Measurements from ENCODE around the gene ZMIZ1. TPM values are rescaled to one million over a fixed set of nuclear protein-coding genes. Genes with fewer than 3 reads are reported as not detected.

ZMIZ1 gene
- polyA plus RNA-seq, 6 donors from 2014 or later, result 0.11 to 2.9 (median 1.5) TPM

DNA sequence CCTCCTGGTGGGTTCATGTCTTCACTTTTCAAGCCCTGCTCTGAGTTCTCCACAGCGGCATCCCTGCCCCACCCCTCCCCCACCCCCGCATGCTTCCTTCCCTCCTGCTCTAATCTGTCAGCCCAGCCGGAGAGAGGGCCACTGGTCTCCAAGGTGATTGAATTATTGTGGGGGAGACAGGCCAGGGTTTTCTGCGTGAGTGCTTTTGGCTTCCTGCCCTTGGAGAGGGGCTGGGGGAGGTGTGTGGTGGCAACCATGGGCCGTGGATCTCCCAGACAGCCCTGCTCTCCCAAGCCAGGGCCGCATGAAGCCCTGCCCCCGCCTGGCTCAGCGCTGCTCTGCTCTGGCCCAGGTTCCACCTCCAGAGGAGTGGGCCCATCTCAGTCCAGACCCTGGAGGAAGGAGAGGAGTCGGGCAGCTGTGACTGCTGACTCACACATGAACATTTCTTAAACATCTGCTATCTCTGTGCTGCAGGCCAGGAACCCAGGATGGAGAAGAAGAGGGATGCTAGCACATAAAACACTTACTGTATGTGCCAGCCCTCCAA, 109.9 kb downstream of the ZMIZ1 start:
- no peaks in the 10 kb centered on the region for H3K9me3 Mint-ChIP-seq
- H3K36me3 Mint-ChIP-seq, result peaks cover 0 to 7% of the 10 kb centered on the region in 2 donors
- H3K27me3 Mint-ChIP-seq, result peaks cover 4 to 10% (median 10%) of the 10 kb centered on the region in 3 donors
- peak overlapping the region in 2 of 6 donors; percentile 20 to 33 for H3K27ac Mint-ChIP-seq
- no peak for DNase-seq
- peaks cover 13 to 20% (median 18%) of the 10 kb centered on the region in 3 donors for H3K4me1 Mint-ChIP-seq
- peak overlapping the region in 1 of 8 donors; percentile 21 for H3K4me3 Mint-ChIP-seq
- ATAC-seq (ENCODE audit: low read depth in 2 of 2), result no peak

DNA sequence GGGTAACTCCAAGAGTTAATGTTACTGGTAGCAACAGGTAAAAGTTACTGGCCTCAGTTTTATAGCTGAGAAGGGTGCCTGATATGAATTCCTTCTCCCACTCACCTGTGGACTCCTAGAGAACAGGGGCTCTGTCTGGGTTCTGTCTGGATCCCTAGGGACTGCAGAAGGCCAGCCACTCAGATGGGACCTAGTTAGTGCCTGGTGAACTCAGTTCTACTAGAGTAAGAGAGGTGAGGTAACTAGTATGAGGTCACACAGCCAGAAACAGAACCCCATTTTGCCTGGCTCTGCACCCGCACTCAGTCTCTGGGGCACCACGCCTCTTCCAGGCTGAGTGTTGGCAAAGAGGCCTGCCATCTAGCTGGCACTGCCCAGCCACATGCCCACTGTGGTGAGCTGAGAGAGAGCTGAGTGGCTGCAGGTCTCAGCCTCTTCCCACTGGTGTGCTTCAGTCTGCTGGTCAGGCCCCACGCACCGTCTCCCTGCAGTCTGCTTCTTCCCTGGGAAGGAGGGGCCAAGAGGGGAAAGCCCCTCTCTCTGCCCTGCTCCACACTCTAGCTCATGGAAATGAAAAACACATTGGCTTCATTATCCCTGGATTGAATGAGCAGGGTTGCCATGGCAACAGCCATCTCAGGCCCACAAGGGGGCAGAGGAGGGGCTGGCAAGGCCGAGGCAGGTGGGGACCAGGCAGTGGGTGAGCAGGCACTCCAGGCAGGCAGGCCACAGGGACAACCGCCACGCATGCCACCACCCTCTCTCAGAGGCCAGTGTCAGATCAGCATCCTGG, 110.6 kb downstream of the ZMIZ1 start:
- ATAC-seq (ENCODE audit: low read depth in 2 of 2), result no peak
- Mint-ChIP-seq H3K4me1 (peaks cover 9 to 20% (median 18%) of the 10 kb centered on the region in 3 donors), H3K36me3 (peaks cover 0 to under 1% of the 10 kb centered on the region in 2 donors), H3K27me3 (peaks cover 3 to 6% (median 4%) of the 10 kb centered on the region in 3 donors), H3K27ac (no peak overlapping the region), H3K9me3 (no peaks in the 10 kb centered on the region), H3K4me3 (peak overlapping the region in 2 of 8 donors; percentile 12 to 21)
- DNase-seq, result no peak

DNA sequence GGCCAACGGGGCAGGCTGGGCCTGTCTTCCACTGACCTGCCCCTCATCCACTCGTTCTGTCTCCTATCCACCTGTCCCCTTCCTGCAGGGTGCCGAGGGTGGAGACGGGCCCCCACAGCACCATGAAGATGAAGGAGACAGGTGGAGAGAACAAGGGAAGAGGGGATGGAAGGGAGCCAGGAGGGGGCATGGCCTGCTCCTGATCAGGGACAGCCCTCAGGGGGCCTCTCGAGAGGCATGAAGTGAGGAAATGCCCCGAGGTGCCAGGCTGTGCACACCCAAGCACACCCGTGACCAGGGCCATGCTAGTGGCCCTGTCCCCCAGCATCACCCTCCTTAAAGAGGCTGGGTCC, 111.2 kb downstream of the ZMIZ1 start:
- Mint-ChIP-seq H3K27ac (no peak overlapping the region), H3K4me3 (no peak overlapping the region), H3K9me3 (no peaks in the 10 kb centered on the region), H3K4me1 (peaks cover 9 to 20% (median 18%) of the 10 kb centered on the region in 3 donors), H3K27me3 (peaks cover 0 to 6% (median 4%) of the 10 kb centered on the region in 3 donors), H3K36me3 (no peaks in the 10 kb centered on the region)
- ATAC-seq (ENCODE audit: low read depth in 2 of 2) (no peak), DNase-seq (no peak)

DNA sequence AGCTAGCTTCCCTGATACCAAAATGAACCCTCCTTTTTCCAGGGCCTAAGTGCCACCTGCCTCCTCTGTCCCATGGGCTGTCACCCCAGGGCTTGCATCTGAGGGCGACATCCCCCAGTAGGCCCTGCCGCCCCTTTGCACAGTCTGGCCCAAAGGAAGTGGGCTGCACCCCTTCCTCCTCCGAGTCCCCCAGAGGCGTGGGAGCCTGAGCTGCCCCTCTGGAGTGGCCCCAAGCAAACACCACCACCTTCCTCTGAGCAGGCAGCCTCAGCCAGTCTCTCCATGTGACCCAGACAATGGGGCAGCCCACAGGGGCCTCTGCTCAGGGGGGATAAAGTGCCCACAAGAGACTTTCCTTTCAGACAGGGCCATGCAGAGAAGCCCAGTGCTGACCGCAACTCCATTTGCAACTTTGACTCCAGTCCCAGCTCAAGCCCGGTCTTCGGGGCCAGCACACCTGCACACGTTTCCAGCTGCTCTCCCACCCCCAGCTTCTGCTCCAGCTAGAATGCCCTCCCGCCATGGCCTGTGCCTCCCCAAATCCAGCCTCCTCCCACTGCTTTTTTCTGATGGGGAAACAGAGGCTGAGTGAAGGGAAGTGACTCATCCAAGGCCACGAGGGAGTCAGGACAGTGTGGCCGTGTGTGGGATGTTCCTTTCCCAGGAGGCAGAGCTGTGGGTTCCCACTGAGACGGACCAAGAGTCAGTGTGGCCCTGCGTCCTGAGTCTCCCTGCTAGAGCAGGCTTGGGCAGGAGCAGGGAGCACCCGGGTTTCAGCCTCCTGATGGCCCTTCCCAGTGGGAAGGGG, 111.9 kb downstream of the ZMIZ1 start:
- no peaks in the 10 kb centered on the region for H3K9me3 Mint-ChIP-seq
- peaks cover 2 to 11% (median 4%) of the 10 kb centered on the region in 3 donors for H3K27me3 Mint-ChIP-seq
- H3K4me3 Mint-ChIP-seq, result peak overlapping the region in 1 of 8 donors; percentile 72
- no peaks in the 10 kb centered on the region for H3K36me3 Mint-ChIP-seq
- H3K4me1 Mint-ChIP-seq, result peaks cover 9 to 20% (median 18%) of the 10 kb centered on the region in 3 donors
- H3K27ac Mint-ChIP-seq, result no peak overlapping the region
- DNase-seq (no peak), ATAC-seq (ENCODE audit: low read depth in 2 of 2) (no peak)

DNA sequence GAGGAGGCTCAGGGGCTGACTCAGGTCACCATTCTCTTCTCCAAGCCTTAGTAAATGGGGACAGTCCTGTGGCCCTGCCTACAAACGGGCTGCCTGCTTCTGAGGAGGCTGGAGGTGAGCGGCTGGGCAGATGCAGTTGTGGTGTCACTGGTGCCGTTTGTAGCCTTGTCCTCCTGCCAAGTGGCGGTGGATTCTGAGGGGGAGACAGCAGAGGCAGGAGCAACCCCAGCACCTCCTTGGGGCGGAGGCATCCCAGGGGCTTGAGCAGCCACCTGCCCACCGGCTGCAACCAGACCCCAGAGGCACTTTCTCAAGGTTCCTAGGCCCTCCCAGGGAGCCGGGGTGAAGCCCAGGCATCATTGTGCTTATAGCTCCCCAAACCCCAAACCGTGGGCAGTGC, 112.5 kb downstream of the ZMIZ1 start:
- peaks cover 4 to 11% (median 8%) of the 10 kb centered on the region in 3 donors for H3K27me3 Mint-ChIP-seq
- H3K9me3 Mint-ChIP-seq, result no peaks in the 10 kb centered on the region
- peaks cover 9 to 20% (median 18%) of the 10 kb centered on the region in 3 donors for H3K4me1 Mint-ChIP-seq
- ATAC-seq (ENCODE audit: low read depth in 2 of 2) (no peak), DNase-seq (no peak)
- H3K4me3 Mint-ChIP-seq, result no peak overlapping the region
- no peak overlapping the region for H3K27ac Mint-ChIP-seq
- no peaks in the 10 kb centered on the region for H3K36me3 Mint-ChIP-seq

DNA sequence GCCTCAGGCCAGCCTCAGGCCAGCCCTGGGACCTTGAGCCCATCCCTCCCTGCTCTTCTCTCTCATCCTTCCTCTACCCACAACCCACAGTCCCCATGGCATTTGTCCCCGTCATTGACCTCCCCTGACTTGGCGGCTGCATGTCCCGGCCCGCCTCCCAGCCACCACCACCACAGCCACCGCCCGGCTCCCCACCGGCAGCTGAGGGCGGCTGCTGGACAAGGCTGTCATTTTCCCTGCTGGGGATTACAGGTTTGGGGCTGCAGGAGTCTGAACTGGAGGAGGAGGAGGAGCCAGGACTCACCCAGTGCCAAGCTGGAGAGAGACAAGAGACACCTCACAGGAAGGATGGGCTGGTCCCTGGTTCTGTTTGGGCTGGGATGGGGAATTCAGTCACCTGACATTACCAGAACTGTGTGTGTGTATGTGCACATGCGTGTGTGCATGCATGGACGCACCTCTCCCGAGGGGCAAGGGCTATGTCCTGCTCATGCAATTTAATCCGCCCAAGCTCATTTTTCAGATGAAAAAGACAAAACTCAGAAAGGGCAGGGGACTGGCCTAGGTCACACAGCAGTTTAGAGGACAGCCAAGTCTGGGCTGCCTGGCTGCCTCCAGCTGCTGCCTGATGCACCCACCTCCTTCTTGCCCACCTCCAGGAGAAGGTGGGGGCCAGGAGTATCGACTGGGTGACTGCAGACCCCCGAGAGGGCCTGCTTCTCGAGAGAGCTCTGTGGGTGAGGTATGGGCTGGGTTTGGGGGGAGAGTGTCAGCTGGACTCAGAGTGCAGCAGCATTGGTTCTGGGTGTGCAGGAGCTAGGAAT, 113.1 kb downstream of the ZMIZ1 start:
- no peak for ATAC-seq (ENCODE audit: low read depth in 2 of 2)
- no peaks in the 10 kb centered on the region for H3K9me3 Mint-ChIP-seq
- H3K4me1 Mint-ChIP-seq, result peaks cover 6 to 19% (median 15%) of the 10 kb centered on the region in 3 donors
- no peak overlapping the region for H3K27ac Mint-ChIP-seq
- H3K4me3 Mint-ChIP-seq, result no peak overlapping the region
- no peaks in the 10 kb centered on the region for H3K36me3 Mint-ChIP-seq
- peaks cover 4 to 11% (median 11%) of the 10 kb centered on the region in 3 donors for H3K27me3 Mint-ChIP-seq
- no peak for DNase-seq

DNA sequence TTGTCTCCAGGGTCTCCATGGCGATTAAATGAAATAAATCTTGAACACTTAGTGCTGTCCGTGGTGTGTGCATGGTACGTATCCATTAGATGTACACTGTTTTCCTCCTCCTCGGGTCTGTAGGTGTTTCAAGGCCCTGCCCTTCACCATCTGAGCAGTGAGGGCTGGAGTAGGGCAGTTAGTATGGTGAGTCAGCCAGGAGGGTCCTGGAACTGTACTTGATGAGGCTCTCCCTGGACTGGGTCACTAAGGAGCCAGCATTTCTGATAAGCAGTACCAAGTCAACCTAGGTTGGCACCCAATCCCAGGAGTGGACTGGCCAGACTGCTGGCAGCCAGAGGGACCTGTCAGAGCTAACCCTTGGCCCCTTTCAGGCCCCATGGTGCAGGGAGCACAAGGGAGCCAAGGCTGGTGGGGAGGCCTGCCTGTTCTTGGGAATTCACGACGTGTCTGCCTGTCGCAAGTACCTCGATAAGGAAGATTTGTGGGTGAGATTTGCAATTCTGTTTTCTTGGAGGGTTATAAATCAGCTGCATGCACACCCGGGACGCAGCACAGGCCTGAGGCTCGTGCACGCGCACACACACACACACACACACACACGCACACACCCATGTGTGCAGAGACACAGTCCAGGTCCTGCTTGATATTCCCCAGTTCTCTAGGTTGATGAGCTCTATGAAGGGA, 114.2 kb downstream of the ZMIZ1 start:
- Mint-ChIP-seq H3K27ac (peak overlapping the region in 1 of 6 donors; percentile 42), H3K4me1 (peaks cover 5 to 10% (median 10%) of the 10 kb centered on the region in 3 donors), H3K9me3 (no peaks in the 10 kb centered on the region), H3K4me3 (no peak overlapping the region), H3K27me3 (peaks cover 0 to 11% (median 7%) of the 10 kb centered on the region in 3 donors), H3K36me3 (no peaks in the 10 kb centered on the region)
- ATAC-seq (ENCODE audit: low read depth in 2 of 2) (no peak), DNase-seq (no peak)

DNA sequence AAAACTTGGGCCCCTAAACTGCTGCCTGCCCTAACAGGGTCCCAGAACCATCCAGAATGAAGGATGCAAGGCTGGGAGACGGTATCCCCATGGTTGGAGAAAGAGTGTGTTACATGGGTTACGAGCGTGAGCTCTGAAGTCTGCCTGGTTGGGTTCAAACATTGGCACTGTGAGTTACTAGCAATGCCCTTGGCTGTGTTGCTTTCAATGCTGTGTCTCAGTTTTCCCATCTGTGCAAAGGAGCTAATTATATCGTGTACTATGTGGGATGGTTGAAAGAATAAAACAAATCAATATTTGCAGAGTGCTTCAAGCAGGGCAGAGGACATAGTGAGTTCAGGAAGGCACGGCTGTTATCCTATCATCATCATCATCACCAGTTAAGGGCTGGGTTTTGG, 114.7 kb downstream of the ZMIZ1 start:
- H3K4me1 Mint-ChIP-seq, result peaks cover 0 to 5% (median 5%) of the 10 kb centered on the region in 3 donors
- H3K27ac Mint-ChIP-seq, result no peak overlapping the region
- H3K4me3 Mint-ChIP-seq, result no peak overlapping the region
- DNase-seq (no peak), ATAC-seq (ENCODE audit: low read depth in 2 of 2) (no peak)
- H3K27me3 Mint-ChIP-seq, result peaks cover 0 to 11% (median 5%) of the 10 kb centered on the region in 3 donors
- no peaks in the 10 kb centered on the region for H3K36me3 Mint-ChIP-seq
- H3K9me3 Mint-ChIP-seq, result no peaks in the 10 kb centered on the region

DNA sequence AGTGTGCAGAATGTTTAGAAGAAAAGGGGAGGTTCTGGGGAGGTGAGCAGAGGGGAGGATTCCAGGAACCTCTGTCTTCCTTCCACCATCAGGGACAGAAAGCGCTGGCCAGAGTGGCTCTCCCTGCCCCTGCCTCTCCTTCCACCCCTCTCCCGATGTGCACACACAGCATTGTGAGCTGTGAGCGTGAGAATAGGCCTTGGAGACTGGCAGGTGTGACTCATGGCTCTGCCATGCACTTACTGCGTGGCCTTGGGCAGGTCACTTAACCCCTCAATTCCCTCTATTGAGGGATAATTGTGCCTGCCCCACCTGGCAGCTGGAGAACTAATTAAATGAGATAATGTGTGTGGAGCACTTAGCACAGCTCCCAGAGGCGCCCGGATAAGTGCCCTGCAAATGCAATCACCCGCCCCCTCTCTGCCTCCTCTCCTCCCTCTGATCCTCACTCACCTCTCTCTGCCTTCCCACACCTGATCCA, 115.4 kb downstream of the ZMIZ1 start:
- no peak overlapping the region for H3K4me3 Mint-ChIP-seq
- H3K27ac Mint-ChIP-seq, result peak overlapping the region in 1 of 6 donors; percentile 66
- H3K36me3 Mint-ChIP-seq, result no peaks in the 10 kb centered on the region
- DNase-seq (no peak), ATAC-seq (ENCODE audit: low read depth in 2 of 2) (no peak)
- peaks cover 0 to 12% (median 11%) of the 10 kb centered on the region in 3 donors for H3K27me3 Mint-ChIP-seq
- H3K4me1 Mint-ChIP-seq, result no peaks in the 10 kb centered on the region
- H3K9me3 Mint-ChIP-seq, result no peaks in the 10 kb centered on the region

DNA sequence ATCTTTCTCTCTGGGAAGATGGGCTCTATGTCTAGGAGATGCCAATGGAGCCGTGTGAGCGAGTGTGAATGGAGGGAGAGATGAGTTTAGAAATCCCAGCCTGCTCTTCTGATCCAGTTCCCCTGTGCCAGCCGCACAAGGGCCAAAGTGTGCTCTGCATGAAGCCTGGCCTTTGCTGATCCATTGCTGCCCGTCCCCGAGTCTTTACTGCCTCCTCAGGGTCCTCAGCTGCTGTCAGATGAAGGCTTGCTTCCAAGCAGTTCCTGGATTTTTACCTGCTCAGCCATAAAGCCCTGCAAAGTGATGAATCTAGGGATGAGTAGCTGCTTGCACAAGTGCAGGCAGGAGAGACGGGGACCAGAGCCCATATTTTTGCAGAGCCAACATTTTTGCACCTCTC, 115.9 kb downstream of the ZMIZ1 start:
- H3K27ac Mint-ChIP-seq, result peak overlapping the region in 1 of 6 donors; percentile 66
- H3K9me3 Mint-ChIP-seq, result no peaks in the 10 kb centered on the region
- no peak for DNase-seq
- H3K4me1 Mint-ChIP-seq, result no peaks in the 10 kb centered on the region
- no peaks in the 10 kb centered on the region for H3K36me3 Mint-ChIP-seq
- H3K27me3 Mint-ChIP-seq, result peaks cover 0 to 14% (median 11%) of the 10 kb centered on the region in 3 donors
- H3K4me3 Mint-ChIP-seq, result no peak overlapping the region
- ATAC-seq (ENCODE audit: low read depth in 2 of 2), result no peak

DNA sequence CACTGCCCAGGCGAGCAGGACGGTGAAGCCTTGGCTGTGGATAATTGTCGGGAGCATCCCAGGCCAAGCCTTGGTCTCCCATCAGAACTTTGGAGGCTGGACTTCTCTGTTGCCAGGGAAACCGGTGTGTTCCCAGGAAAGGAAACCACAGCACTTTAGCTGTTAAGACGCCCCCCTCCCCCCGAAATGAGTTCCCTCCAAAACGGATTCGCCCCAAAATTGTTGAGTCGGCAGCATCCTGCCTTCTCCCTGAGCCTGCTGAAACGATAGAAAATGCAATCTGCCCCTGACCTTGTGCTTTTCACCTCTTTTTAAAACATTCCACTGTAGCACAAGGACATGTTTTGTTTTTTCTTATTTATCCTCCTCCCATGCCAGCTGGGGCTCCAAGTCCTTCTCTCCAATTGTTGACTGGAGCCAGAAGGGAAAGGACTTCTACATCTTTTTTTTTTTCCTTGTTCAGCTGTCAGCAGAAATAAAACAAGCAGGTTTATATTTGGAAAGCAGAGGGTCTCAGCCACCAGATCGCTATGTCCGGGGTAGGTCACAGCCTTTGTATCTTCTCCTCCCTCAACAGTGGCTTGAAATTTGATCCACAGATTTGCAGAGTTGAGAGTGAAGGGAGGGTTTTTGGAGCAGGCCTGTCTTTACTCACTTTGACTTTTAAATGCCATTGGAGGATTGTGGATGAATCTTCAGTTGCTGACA, 116.5 kb downstream of the ZMIZ1 start:
- DNase-seq (no peak), ATAC-seq (ENCODE audit: low read depth in 2 of 2) (no peak)
- Mint-ChIP-seq H3K36me3 (no peaks in the 10 kb centered on the region), H3K4me1 (no peaks in the 10 kb centered on the region), H3K27me3 (peaks cover 0 to 14% (median 11%) of the 10 kb centered on the region in 3 donors), H3K27ac (no peak overlapping the region), H3K4me3 (no peak overlapping the region), H3K9me3 (no peaks in the 10 kb centered on the region)
